IPS-15b (cell line): ENCODE data around the gene IFNAR2.
"Not testable (repeated sequence)": the region's sequence is repeated elsewhere in the genome, so short reads cannot be mapped to it uniquely, and the experiment has no call there.

Source experiments
- H3K27me3 ChIP-seq: one replicate; pipeline ENCODE4 v1.6.1; 2013; ENCODE audit warnings: low read length; ENCODE audit not compliant: control insufficient read depth, insufficient read depth
- H3K36me3 ChIP-seq: one replicate; pipeline ENCODE4 v1.6.1; 2013; ENCODE audit warnings: low read length; ENCODE audit not compliant: control insufficient read depth, insufficient read depth
- H3K4me1 ChIP-seq: one replicate; pipeline ENCODE4 v1.6.1; 2013; ENCODE audit warnings: mild to moderate bottlenecking, low read length; ENCODE audit not compliant: control insufficient read depth, insufficient read depth
- H3K4me3 ChIP-seq: one replicate; pipeline ENCODE4 v1.5.1; 2013; ENCODE audit warnings: low read depth, low read length
- H3K9ac ChIP-seq: one replicate; pipeline ENCODE4 v1.6.1; 2013; ENCODE audit warnings: low read depth, mild to moderate bottlenecking, low read length
- H3K9me3 ChIP-seq: one replicate; pipeline ENCODE4 v1.6.1; 2013; ENCODE audit warnings: mild to moderate bottlenecking, low read length; ENCODE audit not compliant: control insufficient read depth, insufficient read depth

The IFNAR2 gene

DNA sequence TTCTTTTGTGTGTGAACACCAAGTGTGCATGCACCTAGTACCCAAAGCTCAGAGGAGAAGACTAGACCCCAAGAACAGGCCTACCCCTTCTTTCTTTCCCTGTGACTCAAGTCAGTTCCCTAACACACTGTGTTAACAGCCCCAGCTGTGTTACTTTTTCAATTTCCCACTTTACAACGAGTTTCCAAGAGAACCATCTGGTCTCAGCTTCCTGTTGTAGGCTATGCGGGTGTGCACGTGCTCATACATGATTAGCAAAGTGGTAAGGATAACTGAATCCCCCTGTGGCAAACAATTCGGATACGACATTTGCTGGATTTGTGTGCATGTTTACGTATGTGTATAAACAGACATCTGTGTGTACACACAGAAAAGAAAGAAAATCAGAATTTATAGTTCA is 17.9 kb downstream of the IFNAR2 start:
- Histone ChIP-seq H3K4me1 (no peaks in the 10 kb centered on the region), H3K9ac (no peak overlapping the region), H3K36me3 (no peaks in the 10 kb centered on the region)

GRCh38 chr21:33249331-33250002 is 19.7 kb downstream of the IFNAR2 start:
- Histone ChIP-seq H3K27me3 (no peaks in the 10 kb centered on the region), H3K36me3 (no peaks in the 10 kb centered on the region), H3K9ac (no peak overlapping the region), H3K9me3 (no peaks in the 10 kb centered on the region), H3K4me1 (no peaks in the 10 kb centered on the region), H3K4me3 (no peak overlapping the region)

More for the DNA sequence above, 17.9 kb downstream of the IFNAR2 start:
- H3K27me3 ChIP-seq: no peaks in the 10 kb centered on the region
- no peaks in the 10 kb centered on the region for H3K9me3 ChIP-seq
- no peak overlapping the region for H3K4me3 ChIP-seq

DNA sequence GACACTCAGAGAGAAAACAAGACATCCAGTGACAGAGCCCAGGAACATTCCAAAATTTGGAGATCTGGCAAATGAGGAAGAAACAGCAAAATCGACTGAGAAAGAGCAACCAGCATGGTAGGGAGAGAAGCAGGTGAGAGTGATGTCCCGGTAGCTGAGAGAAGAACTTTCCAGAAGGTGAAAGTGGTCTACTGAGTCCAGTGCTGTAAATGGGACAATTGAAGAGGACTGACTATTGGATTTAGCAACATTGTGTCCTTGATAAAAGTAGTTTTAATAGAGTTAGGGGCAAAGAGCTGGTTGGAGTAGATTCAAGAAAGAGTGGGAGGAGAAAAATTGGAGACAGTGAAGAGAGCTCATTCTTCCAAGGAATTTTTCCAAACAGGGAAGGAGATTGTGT is 21.4 kb downstream of the IFNAR2 start:
- H3K9me3 ChIP-seq: no peaks in the 10 kb centered on the region
- H3K4me3 ChIP-seq: no peak overlapping the region
- no peak overlapping the region for H3K9ac ChIP-seq
- peaks cover 3% of the 10 kb centered on the region for H3K36me3 ChIP-seq
- H3K4me1 ChIP-seq: no peaks in the 10 kb centered on the region
- no peaks in the 10 kb centered on the region for H3K27me3 ChIP-seq

DNA sequence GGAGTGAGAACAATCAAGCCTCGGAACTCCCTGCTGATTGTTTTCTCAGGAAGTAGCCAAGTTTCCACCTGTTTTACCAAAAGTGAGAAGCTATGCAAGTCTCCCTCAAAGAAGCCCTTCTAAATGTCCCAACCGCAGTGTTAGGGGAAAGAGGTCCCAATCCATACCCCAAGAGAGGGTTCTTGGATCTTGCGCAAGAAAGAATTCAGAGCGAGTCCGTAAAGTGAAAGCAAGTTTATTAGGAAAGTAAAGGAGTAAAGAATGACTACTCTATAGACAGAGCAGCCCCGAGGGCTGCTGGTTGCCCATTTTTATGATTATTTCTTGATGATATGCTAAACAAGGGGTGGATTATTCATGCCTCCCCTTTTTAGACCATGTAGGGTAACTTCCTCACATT is 23.6 kb downstream of the IFNAR2 start:
- H3K36me3 ChIP-seq, H3K4me1 ChIP-seq, H3K4me3 ChIP-seq, H3K9me3 ChIP-seq, H3K27me3 ChIP-seq, H3K9ac ChIP-seq: not testable (repeated sequence)

DNA sequence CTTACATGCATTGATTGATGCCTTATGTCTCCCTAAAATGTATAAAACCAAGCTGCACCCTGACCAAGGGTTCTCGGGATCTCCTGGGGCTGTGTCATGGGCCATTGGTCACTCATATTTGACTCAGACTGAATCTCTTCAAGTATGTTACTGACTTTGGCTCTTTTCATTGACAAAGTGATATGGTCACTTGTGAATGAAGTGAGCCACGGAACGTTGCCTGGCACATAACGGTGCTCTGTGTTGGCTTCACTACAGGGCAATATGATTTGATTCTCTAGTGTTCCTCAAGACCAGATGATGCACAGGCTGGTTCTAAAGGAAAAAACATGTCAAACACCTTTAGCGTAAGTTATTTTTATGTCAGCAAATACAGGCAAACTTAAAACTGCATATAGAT is 25.0 kb downstream of the IFNAR2 start:
- no peaks in the 10 kb centered on the region for H3K4me1 ChIP-seq
- H3K4me3 ChIP-seq: no peak overlapping the region
- no peak overlapping the region for H3K9ac ChIP-seq
- H3K36me3 ChIP-seq: peaks cover 12% of the 10 kb centered on the region
- no peaks in the 10 kb centered on the region for H3K9me3 ChIP-seq
- no peaks in the 10 kb centered on the region for H3K27me3 ChIP-seq

GRCh38 chr21:33255404-33255803 is 25.7 kb downstream of the IFNAR2 start:
- Histone ChIP-seq H3K4me3 (no peak overlapping the region), H3K9me3 (no peaks in the 10 kb centered on the region), H3K9ac (no peak overlapping the region), H3K27me3 (no peaks in the 10 kb centered on the region), H3K36me3 (peaks cover 12% of the 10 kb centered on the region), H3K4me1 (no peaks in the 10 kb centered on the region)

- Histone ChIP-seq H3K4me1 (no peaks in the 10 kb centered on the region), H3K27me3 (no peaks in the 10 kb centered on the region), H3K4me3 (no peak overlapping the region), H3K9me3 (no peaks in the 10 kb centered on the region), H3K36me3 (peaks cover 12% of the 10 kb centered on the region), H3K9ac (no peak overlapping the region)
Observed at GRCh38 chr21:33256019-33256418, 26.3 kb downstream of the IFNAR2 start.

DNA sequence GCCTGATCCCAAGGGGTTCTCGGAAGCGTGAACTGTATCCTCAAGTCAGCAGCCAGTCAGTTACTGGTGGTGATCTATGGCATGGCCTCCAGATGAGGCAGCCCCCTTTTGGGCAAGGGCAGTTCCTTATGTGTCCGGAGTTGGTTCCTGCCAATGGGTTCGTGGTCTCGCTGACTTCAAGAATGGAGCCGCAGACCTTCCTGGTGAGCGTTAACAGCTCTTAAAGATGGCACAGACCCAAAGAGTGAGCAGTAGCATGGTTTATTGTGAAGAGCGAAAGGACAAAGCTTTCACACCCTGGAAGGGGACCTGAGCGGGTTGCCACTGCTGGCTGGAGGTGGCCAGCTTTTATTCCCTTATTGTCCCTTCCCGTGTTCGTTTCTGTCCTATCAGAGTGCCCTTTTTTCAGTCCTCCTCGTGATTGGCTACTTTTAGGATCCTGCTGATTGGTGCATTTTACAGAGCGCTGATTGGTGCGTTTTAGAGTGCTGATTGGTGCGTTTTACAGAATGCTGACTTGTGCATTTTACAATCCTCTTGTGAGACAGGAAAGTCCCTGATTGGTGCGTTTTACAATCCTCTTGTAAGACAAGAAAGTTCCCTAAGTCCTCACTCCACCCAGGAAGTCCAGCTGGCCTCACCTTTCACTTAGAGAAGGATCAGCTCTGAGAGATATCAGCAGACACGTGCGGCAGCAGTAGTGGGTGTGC is 27.5 kb downstream of the IFNAR2 start:
- Histone ChIP-seq H3K27me3 (no peaks in the 10 kb centered on the region), H3K9me3 (no peaks in the 10 kb centered on the region), H3K4me1 (no peaks in the 10 kb centered on the region), H3K36me3 (peaks cover 12% of the 10 kb centered on the region), H3K9ac (no peak overlapping the region), H3K4me3 (no peak overlapping the region)

- H3K27me3 ChIP-seq: no peaks in the 10 kb centered on the region
- H3K4me1 ChIP-seq: no peaks in the 10 kb centered on the region
- H3K4me3 ChIP-seq: no peak overlapping the region
- H3K36me3 ChIP-seq: peaks cover 12% of the 10 kb centered on the region
- H3K9me3 ChIP-seq: no peaks in the 10 kb centered on the region
- H3K9ac ChIP-seq: no peak overlapping the region
Observed at GRCh38 chr21:33258475-33258874, 28.7 kb downstream of the IFNAR2 start.

GRCh38 chr21:33259428-33259827 is 29.7 kb downstream of the IFNAR2 start:
- Histone ChIP-seq H3K36me3 (peaks cover 12% of the 10 kb centered on the region), H3K4me3 (no peak overlapping the region), H3K27me3 (no peaks in the 10 kb centered on the region), H3K9ac (no peak overlapping the region), H3K9me3 (no peaks in the 10 kb centered on the region), H3K4me1 (peaks cover 3% of the 10 kb centered on the region)

GRCh38 chr21:33259995-33260394 is 30.3 kb downstream of the IFNAR2 start:
- Histone ChIP-seq H3K9ac (no peak overlapping the region), H3K4me3 (no peak overlapping the region), H3K27me3 (no peaks in the 10 kb centered on the region), H3K9me3 (no peaks in the 10 kb centered on the region), H3K36me3 (peaks cover 10% of the 10 kb centered on the region), H3K4me1 (peaks cover 3% of the 10 kb centered on the region)

DNA sequence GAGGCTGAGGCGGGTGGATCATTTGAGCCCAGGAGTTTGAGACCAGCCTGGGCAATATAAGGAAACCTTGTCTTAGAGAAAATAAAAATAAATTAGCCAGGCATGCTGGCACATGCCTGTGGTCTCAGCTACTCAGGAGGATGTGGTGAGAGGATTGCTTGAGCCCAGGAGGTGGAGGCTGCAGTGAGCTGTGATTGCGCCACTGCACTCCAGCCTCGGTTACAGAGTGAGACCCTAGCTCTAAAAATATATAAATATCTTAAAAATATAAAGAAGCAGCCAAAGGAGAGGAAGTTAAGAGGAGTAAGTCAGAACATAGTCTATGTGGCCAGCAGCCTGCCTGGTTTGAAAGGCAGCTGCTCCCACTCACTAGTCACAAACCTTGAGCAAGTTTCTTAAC is 31.9 kb downstream of the IFNAR2 start:
- H3K4me3 ChIP-seq: no peak overlapping the region
- no peak overlapping the region for H3K9ac ChIP-seq
- H3K9me3 ChIP-seq: no peaks in the 10 kb centered on the region
- peaks cover 10% of the 10 kb centered on the region for H3K36me3 ChIP-seq
- H3K27me3 ChIP-seq: peaks cover 4% of the 10 kb centered on the region
- H3K4me1 ChIP-seq: peaks cover 3% of the 10 kb centered on the region
